GM12865 (cell line): Measurements from ENCODE around the gene GRB2.

ENCODE experiments used
- DNase-seq: peaks from one replicate; pipeline ENCODE4 v3.0.0; 2010; ENCODE audit warnings: low read depth
- H3K4me3 ChIP-seq: 2 replicates; pipeline ENCODE4 v1.5.1; 2011; ENCODE audit warnings: mild to moderate bottlenecking, low read depth, low read length, control low read depth
- TF ChIP-seq, protein P1 (sequence below): IDR thresholded peaks from 2 replicates; pipeline ENCODE4 v1.5.1; 2011; ENCODE audit warnings: low read length, control low read depth, low read depth, inconsistent platforms; ENCODE audit not compliant: insufficient read depth; ENCODE audit errors: missing control alignments

GRB2 gene

DNA sequence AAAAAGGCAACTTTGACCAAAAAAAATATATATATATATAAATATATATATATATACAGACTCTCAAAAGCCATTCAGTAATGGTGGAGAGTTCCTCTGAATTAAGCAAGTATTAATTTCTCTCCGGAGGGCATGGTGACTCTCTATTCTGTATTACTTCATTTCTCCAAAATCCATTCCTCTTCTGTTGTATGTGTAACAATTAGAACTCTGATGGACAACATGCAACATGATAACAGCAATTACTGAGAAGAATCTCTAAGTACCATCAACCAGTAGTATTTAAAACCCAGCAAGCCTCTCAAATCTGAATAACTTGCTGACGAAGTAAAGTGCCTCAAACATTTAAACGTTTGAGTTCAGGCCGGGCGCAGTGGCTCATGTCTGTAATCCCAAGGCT is 2.3 kb downstream of the GRB2 start:
- no peak for DNase-seq
- TF ChIP-seq, protein P1, sequence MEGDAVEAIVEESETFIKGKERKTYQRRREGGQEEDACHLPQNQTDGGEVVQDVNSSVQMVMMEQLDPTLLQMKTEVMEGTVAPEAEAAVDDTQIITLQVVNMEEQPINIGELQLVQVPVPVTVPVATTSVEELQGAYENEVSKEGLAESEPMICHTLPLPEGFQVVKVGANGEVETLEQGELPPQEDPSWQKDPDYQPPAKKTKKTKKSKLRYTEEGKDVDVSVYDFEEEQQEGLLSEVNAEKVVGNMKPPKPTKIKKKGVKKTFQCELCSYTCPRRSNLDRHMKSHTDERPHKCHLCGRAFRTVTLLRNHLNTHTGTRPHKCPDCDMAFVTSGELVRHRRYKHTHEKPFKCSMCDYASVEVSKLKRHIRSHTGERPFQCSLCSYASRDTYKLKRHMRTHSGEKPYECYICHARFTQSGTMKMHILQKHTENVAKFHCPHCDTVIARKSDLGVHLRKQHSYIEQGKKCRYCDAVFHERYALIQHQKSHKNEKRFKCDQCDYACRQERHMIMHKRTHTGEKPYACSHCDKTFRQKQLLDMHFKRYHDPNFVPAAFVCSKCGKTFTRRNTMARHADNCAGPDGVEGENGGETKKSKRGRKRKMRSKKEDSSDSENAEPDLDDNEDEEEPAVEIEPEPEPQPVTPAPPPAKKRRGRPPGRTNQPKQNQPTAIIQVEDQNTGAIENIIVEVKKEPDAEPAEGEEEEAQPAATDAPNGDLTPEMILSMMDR: no peak
- peak overlapping the region; percentile 95 for H3K4me3 ChIP-seq

DNA sequence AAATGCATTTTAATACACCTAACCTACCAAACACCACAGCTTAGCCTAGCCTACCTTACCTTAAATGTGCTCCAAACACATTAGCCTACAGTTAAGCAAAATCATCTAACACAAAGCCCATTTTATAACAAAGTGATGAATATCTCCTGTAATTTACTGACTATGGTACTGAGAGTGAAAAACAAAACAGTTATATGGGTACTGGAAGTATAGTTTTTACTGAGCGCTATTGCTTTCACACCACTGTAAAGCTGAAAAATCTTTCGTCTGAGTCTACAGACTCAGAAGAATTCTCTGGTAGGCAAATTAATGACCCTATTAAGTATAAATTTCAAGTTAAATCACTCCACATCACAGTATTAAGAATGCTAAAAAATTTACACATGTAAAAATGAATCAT is 3.5 kb downstream of the GRB2 start:
- H3K4me3 ChIP-seq: peak overlapping the region; percentile 95
- peak; percentile 62 for DNase-seq

DNA sequence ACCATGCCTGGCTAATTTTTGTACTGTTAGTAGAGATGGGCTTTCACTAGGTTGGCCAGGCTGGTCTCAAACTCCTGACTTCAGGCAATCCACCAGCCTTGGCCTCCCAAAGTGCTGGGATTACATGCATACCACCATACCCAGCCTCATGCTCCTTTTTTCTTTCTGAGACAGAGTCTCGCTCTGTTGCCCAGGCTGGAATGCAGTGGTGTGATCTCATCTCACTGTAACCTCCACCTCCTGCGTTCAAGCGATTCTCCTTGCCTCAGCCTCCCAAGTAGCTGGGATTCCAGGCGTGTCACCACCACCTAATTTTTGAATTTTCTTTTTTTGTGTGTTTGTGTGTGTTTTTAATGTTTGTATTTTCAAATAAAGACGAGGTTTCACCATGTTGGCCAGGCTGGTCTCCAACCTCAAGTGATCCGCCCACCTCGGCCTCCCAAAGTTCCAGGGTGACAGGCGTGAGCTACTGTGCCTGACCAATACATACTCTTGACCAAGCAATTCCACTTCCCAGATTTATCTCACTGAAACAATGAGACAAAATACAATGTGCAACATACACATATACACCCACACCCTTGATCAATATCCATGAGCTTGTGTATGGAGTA is 5.0 kb downstream of the GRB2 start:
- peak overlapping the region; percentile 38 for H3K4me3 ChIP-seq
- TF ChIP-seq, protein P1: no peak
- DNase-seq: no peak

More for the DNA sequence above, 3.5 kb downstream of the GRB2 start:
- TF ChIP-seq, protein P1: no peak

DNA sequence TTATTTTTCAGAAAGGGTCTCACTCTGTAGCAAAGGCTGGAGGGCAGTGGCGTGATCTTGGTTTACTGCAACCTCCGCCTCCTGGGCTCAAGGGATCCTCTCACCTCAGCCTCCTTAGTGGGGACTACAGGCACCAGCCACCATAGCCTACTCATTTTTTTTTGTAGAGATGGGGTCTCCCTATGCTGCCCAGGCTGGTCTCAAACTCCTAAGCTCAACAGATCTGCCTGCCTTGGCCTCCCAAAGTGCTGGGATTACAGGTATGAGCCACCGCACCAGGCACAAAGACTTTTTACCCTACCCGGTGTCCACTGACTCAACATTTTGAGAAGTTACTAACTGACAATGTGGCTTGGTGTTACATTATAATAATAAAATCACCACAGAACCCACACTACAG is 7.2 kb downstream of the GRB2 start:
- no peak overlapping the region for H3K4me3 ChIP-seq
- no peak for DNase-seq

DNA sequence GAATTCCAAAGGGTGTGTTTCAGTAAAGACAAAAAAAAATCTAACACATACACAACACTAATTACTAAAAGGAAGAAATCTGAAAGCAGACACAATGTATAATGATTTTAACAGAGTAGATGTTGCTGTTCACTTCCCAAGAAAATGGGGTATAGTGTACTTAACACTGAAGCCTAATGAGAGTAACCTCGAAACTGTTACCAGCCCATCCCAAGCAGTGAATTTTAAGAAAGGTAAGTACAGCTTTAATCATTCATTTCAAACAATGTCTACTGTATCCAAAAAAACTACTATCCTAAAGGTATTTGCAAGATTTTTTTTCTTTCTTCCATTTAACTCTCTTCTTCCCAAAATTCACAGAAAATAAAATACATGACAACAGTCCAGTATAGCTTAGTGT is 8.3 kb downstream of the GRB2 start:
- DNase-seq: no peak
- no peak overlapping the region for H3K4me3 ChIP-seq
- TF ChIP-seq, protein P1: no peak

More for the DNA sequence above, 7.2 kb downstream of the GRB2 start:
- TF ChIP-seq, protein P1: no peak

DNA sequence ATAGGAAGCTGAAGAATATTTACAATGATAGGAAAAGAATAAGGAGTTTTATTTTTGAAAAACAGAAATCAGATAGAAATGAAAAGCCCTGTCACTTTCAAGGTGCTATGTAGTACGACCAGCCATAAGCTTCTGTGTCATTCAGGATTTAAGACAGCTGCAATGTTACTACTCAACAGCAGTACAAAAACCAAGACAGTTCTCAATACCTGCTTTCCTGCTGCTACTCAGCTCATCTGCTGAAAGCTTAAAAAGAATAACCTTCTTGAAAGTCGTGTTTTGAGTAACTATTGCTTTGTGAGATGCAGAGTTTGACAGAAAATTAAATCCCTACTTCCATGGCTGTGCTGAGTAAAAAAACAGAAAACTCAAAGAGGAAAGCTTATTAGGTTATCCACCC is 8.7 kb downstream of the GRB2 start:
- H3K4me3 ChIP-seq: 0 out of 2 replicates have a peak overlapping the region, but pooled peaks have one; percentile 75
- DNase-seq: peak; percentile 78
- TF ChIP-seq, protein P1: no peak

DNA sequence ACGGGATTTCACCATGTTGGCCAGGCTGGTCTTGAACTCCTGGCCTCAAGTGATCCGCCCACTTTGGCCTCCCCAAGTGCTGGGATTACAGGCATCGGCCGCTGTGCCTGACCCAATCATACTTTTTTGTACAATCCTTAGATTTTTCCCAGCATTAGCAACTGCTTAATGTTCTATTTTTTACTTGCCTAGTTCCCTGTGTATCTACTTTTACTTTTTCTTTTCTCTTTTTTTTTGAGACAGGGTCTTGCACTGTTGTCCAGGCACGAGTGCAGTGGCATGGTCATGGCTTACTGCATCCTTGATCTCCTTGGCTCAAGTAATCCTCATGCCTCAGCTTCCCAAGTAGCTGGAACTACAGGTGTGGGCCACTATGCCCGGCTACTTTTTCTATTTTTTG is 9.5 kb downstream of the GRB2 start:
- no peak for DNase-seq
- peak overlapping the region; percentile 75 for H3K4me3 ChIP-seq
- TF ChIP-seq, protein P1: no peak
